GM20000 (cell line): ENCODE measurements around the gene TNF.

ENCODE experiments used
- DNase-seq: peaks from one replicate; pipeline ENCODE4 v3.0.0; 2012; ENCODE audit warnings: low spot score
- CTCF ChIP-seq: IDR thresholded peaks from 2 replicates; pipeline ENCODE4 v1.5.1; 2012; ENCODE audit warnings: mild to moderate bottlenecking, control low read depth; ENCODE audit errors: extremely low read depth, missing control alignments

TNF gene

GRCh38 chr6:31535538-31536324, 39.6 kb upstream of the TNF start:
- no peak for DNase-seq
- no peak for TF ChIP-seq CTCF

GRCh38 chr6:31538805-31539400, 36.5 kb upstream of the TNF start:
- no peak for DNase-seq
- TF ChIP-seq CTCF = no peak

- no peak for TF ChIP-seq CTCF
- no peak for DNase-seq
Measured at GRCh38 chr6:31540640-31541039, 34.7 kb upstream of the TNF start.

GRCh38 chr6:31541059-31541657, 34.2 kb upstream of the TNF start:
- no peak for TF ChIP-seq CTCF
- DNase-seq = peak; percentile 63

GRCh38 chr6:31541658-31542521, 33.5 kb upstream of the TNF start, which contains the start of gene DDX39B:
Gene DDX39B (minus strand): TSS chr6:31542003. CDS start chr6:31540532, 1,471 bp downstream.
- peak; percentile 94 for DNase-seq
- no peak for TF ChIP-seq CTCF

GRCh38 chr6:31543639-31544038, 31.7 kb upstream of the TNF start:
- no peak for DNase-seq
- no peak for TF ChIP-seq CTCF
